CD4-positive, alpha-beta T cell treated with Interferon alpha-2 for 1 hour (primary cell): ENCODE data around the gene PDXK.
"Not testable (repeated sequence)": the region's sequence is repeated elsewhere in the genome, so short reads cannot be mapped to it uniquely, and the experiment has no call there.

Experiments used
- DNase-seq, 2 donors: peaks; one replicate each; pipeline ENCODE4 v3.0.0-alpha.2; 2020 to 2022

PDXK gene

GRCh38 chr21:43697758-43698643, 20.9 kb upstream of the PDXK start:
- DNase-seq: no peak

GRCh38 chr21:43699492-43699777, 19.5 kb upstream of the PDXK start:
- not testable (repeated sequence) for DNase-seq

- no peak for DNase-seq
Observed at GRCh38 chr21:43699933-43700599, 18.9 kb upstream of the PDXK start.

- DNase-seq: no peak
Observed at GRCh38 chr21:43701936-43702784, 16.8 kb upstream of the PDXK start.

GRCh38 chr21:43702785-43703034, 16.2 kb upstream of the PDXK start:
- DNase-seq: no peak

- DNase-seq: peak in 1 of 2 donors; percentile 20
Observed at GRCh38 chr21:43703035-43703880, 15.7 kb upstream of the PDXK start.

GRCh38 chr21:43707462-43707861, 11.5 kb upstream of the PDXK start:
- DNase-seq: no peak

GRCh38 chr21:43708745-43709381, 10.1 kb upstream of the PDXK start:
- DNase-seq: no peak

GRCh38 chr21:43712268-43712942, 6.5 kb upstream of the PDXK start:
- no peak for DNase-seq

GRCh38 chr21:43713123-43713522, 5.8 kb upstream of the PDXK start:
- not testable (repeated sequence) for DNase-seq

GRCh38 chr21:43716376-43717165, 2.4 kb upstream of the PDXK start:
- DNase-seq: no peak

GRCh38 chr21:43717166-43717853, 1.6 kb upstream of the PDXK start:
- DNase-seq: no peak

- DNase-seq: no peak
Observed at GRCh38 chr21:43717967-43718871, 710 bp upstream of the PDXK start.

- DNase-seq: peak; percentile 18 to 39
Observed at GRCh38 chr21:43719748-43720538, 1.0 kb downstream of the PDXK start.

GRCh38 chr21:43720539-43721166, 1.7 kb downstream of the PDXK start:
- no peak for DNase-seq

- no peak for DNase-seq
Observed at GRCh38 chr21:43721206-43721605, 2.3 kb downstream of the PDXK start.

- no peak for DNase-seq
Observed at GRCh38 chr21:43721939-43722338, 3.0 kb downstream of the PDXK start.

GRCh38 chr21:43723648-43724047, 4.7 kb downstream of the PDXK start:
- DNase-seq: no peak
